Upper lobe of left lung (tissue), 4 donors: Measurements from ENCODE around the gene MYLK4.

ENCODE experiments used
- EP300 ChIP-seq, 4 donors: sonication (generic); formaldehyde crosslinking; IDR thresholded peaks; one replicate each; pipeline ENCODE4 v1.5.1; 2017; ENCODE audit warnings: antibody characterized with exemption in 4 of 4, control low read depth in 2 of 4
- POLR2A ChIP-seq, 4 donors: fragments of 450-650 bp; IDR thresholded peaks; one replicate each; pipeline ENCODE4 v1.5.1; 2016 to 2017; ENCODE audit warnings: antibody characterized with exemption in 4 of 4, mild to moderate bottlenecking in 2 of 4
- TF ChIP-seq, protein P1 (sequence below), 6 experiments: fragments of 450-650 bp in 4 of 6; fragments of 200-600 bp in 2 of 6; sonication (generic) in 2 of 6; IDR thresholded peaks; one replicate each; pipeline ENCODE4 v1.5.1; 2016 to 2019; ENCODE audit warnings: antibody characterized with exemption in 6 of 6

- TF ChIP-seq, protein P1, sequence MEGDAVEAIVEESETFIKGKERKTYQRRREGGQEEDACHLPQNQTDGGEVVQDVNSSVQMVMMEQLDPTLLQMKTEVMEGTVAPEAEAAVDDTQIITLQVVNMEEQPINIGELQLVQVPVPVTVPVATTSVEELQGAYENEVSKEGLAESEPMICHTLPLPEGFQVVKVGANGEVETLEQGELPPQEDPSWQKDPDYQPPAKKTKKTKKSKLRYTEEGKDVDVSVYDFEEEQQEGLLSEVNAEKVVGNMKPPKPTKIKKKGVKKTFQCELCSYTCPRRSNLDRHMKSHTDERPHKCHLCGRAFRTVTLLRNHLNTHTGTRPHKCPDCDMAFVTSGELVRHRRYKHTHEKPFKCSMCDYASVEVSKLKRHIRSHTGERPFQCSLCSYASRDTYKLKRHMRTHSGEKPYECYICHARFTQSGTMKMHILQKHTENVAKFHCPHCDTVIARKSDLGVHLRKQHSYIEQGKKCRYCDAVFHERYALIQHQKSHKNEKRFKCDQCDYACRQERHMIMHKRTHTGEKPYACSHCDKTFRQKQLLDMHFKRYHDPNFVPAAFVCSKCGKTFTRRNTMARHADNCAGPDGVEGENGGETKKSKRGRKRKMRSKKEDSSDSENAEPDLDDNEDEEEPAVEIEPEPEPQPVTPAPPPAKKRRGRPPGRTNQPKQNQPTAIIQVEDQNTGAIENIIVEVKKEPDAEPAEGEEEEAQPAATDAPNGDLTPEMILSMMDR (IDR thresholded peaks at IDR 0.05), result no peak
- TF ChIP-seq POLR2A (IDR thresholded peaks at IDR 0.05) (no peak), EP300 (IDR thresholded peaks at IDR 0.05) (no peak)
Observed at GRCh38 chr6:2713473-2714110, 37.1 kb downstream of the MYLK4 start.
